ENCODE measurements around the gene URB1. TPM values are rescaled to one million over a fixed set of nuclear protein-coding genes. Genes with fewer than 3 reads are reported as not detected.
"Not testable (repeated sequence)": the region's sequence is repeated elsewhere in the genome, so short reads cannot be mapped to it uniquely, and the experiment has no call there.

The URB1 gene
- total RNA-seq, 4 donors from 2014 or later = 4.4 to 14.9 (median 11.0) TPM

- peak in 2 of 3 donors; percentile 53 to 60 for DNase-seq
- Histone ChIP-seq H3K27me3 (no peaks in the 10 kb centered on the region), H3K36me3 (no peaks in the 10 kb centered on the region), H3K27ac (peak overlapping the region in 1 of 4 donors; percentile 32), H3K9me3 (no peaks in the 10 kb centered on the region), H3K4me1 (peaks cover 0 to 11% (median 2%) of the 10 kb centered on the region in 4 donors), H3K4me3 (no peak overlapping the region)
- no peak for TF ChIP-seq POLR2A (IDR thresholded peaks at IDR 0.05)
- TF ChIP-seq CTCF (IDR thresholded peaks at IDR 0.05) = no peak
These were observed 13.6 kb upstream of the URB1 start for GRCh38 chr21:32406405-32406804.

- Histone ChIP-seq H3K9me3 (no peaks in the 10 kb centered on the region), H3K4me1 (peaks cover 0 to 8% (median 0%) of the 10 kb centered on the region in 4 donors), H3K4me3 (no peak overlapping the region), H3K36me3 (no peaks in the 10 kb centered on the region), H3K27me3 (no peaks in the 10 kb centered on the region), H3K27ac (no peak overlapping the region)
- no peak for TF ChIP-seq POLR2A (IDR thresholded peaks at IDR 0.05)
- peak in 4 of 6 experiments; percentile 58 to 71 (median 68) for TF ChIP-seq CTCF (IDR thresholded peaks at IDR 0.05)
- DNase-seq = peak in 1 of 3 donors; percentile 68
These were observed 10.5 kb upstream of the URB1 start for GRCh38 chr21:32403201-32403777.

DNA sequence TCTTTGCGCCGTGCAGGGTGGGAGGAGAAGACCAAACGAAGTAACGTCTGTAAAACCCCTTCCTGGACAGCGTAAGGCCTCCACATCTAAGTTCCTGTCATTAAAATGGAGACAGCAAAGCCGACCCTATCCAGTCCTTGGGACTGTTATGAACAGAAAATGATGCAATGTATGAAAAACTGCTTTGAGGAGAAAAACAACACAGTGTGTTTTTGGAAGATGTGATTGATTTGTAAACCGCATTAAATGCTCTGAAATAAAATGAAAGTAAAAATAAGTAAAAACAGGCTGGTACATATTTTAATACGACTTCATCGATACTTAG lies 827 bp upstream of the URB1 start:
- peak overlapping the region; percentile 73 to 92 (median 86) for H3K27ac ChIP-seq

DNA sequence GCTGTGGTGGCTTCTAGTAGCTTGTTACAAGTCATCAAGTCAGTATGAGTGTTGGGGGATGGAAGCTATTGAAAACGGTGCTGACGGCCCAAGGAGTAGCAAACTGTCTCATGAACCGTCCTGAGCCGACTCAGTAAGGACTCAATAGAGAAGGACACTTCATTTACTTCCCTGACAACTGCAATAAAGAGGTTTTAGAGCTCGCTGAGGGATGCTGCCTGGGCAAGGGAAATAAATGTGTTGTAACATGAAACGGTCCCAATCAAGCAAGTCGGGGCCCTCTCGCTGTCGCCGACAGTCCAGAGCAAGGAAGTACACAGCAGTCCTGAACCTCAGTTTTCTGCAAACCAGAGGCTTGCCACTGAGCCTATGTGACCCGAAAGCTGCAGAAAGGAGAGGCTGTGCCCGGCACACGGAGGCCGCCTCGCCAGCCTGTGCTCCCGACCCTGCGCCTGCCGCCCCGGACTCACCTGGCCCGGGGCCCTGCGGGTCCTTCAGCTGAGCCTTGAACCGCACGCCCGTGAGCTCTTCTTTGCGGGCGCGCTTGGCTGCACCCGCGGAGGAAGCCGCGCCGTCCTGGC lies 423 bp downstream of the URB1 start:
- H3K27ac ChIP-seq = peak overlapping the region in 1 of 4 donors; percentile 84
- H3K4me1 ChIP-seq = peaks cover 0 to 14% (median 4%) of the 10 kb centered on the region in 4 donors
- DNase-seq = no peak
- H3K27me3 ChIP-seq = no peaks in the 10 kb centered on the region
- no peaks in the 10 kb centered on the region for H3K36me3 ChIP-seq
- TF ChIP-seq POLR2A (IDR thresholded peaks at IDR 0.05) = no peak
- no peak for TF ChIP-seq CTCF (IDR thresholded peaks at IDR 0.05)
- no peaks in the 10 kb centered on the region for H3K9me3 ChIP-seq
- H3K4me3 ChIP-seq = peak overlapping the region; percentile 55 to 98 (median 85)

More for the DNA sequence above, 827 bp upstream of the URB1 start:
- peak overlapping the region; percentile 55 to 98 (median 85) for H3K4me3 ChIP-seq
- H3K4me1 ChIP-seq = peaks cover 0 to 14% (median 4%) of the 10 kb centered on the region in 4 donors
- no peaks in the 10 kb centered on the region for H3K9me3 ChIP-seq
- no peaks in the 10 kb centered on the region for H3K36me3 ChIP-seq
- no peaks in the 10 kb centered on the region for H3K27me3 ChIP-seq
- no peak for TF ChIP-seq POLR2A (IDR thresholded peaks at IDR 0.05)
- TF ChIP-seq CTCF (IDR thresholded peaks at IDR 0.05) = no peak
- no peak for DNase-seq

GRCh38 chr21:32391755-32392154 lies 1.1 kb downstream of the URB1 start:
- no peak for DNase-seq
- H3K4me3 ChIP-seq = peak overlapping the region in 3 of 4 donors; percentile 76 to 98 (median 94)
- peaks cover 0 to 14% (median 4%) of the 10 kb centered on the region in 4 donors for H3K4me1 ChIP-seq
- no peaks in the 10 kb centered on the region for H3K36me3 ChIP-seq
- no peak overlapping the region for H3K27ac ChIP-seq
- H3K27me3 ChIP-seq = no peaks in the 10 kb centered on the region
- no peaks in the 10 kb centered on the region for H3K9me3 ChIP-seq
- no peak for TF ChIP-seq CTCF (IDR thresholded peaks at IDR 0.05)
- no peak for TF ChIP-seq POLR2A (IDR thresholded peaks at IDR 0.05)

GRCh38 chr21:32390537-32391224 lies 2.1 kb downstream of the URB1 start:
- H3K36me3 ChIP-seq, H3K27ac ChIP-seq, H3K27me3 ChIP-seq, H3K4me3 ChIP-seq, H3K9me3 ChIP-seq, DNase-seq: not testable (repeated sequence)
- H3K4me1 ChIP-seq = peaks cover 0 to 14% (median 4%) of the 10 kb centered on the region in 4 donors

All from Peyer's patch (tissue), 4 donors.